SU-DHL-6 (cell line): ENCODE measurements around the gene COL4A2.

ENCODE experiments used
- H2AFZ ChIP-seq: fragments of 200-600 bp; sonication (generic); 2 replicates; pipeline ENCODE4 v1.6.1; 2014; ENCODE audit warnings: low read depth, mild to moderate bottlenecking, moderate library complexity, mixed read lengths, antibody characterized with exemption, low read length; ENCODE audit not compliant: severe bottlenecking
- H3F3A ChIP-seq: fragments of 200-600 bp; shearing (Covaris generic); 2 replicates; pipeline ENCODE4 v1.6.0; 2016; ENCODE audit warnings: antibody characterized with exemption, mild to moderate bottlenecking; ENCODE audit not compliant: insufficient read depth
- H3K27ac ChIP-seq: fragments of 200-600 bp; sonication (generic); 2 replicates; pipeline ENCODE4 v1.5.1; 2016; ENCODE audit warnings: low read depth, mild to moderate bottlenecking, low read length, moderate library complexity, mixed read lengths
- H3K27me3 ChIP-seq: fragments of 200-600 bp; sonication (generic), shearing (Covaris generic); 2 replicates; pipeline ENCODE4 v1.6.0; 2014; ENCODE audit warnings: mild to moderate bottlenecking, low read length
- H3K36me3 ChIP-seq: fragments of 200-600 bp; sonication (generic); 2 replicates; pipeline ENCODE4 v1.6.1; 2014; ENCODE audit warnings: mild to moderate bottlenecking, low read length, mixed read lengths
- H3K4me2 ChIP-seq: fragments of 300-600, 200-600 bp; shearing (Covaris generic), sonication (generic); 2 replicates; pipeline ENCODE4 v1.6.0; 2014; ENCODE audit warnings: low read length, low read depth, mild to moderate bottlenecking; ENCODE audit not compliant: poor library complexity, severe bottlenecking
- H3K4me3 ChIP-seq: fragments of 200-600 bp; sonication (generic); 2 replicates; pipeline ENCODE4 v1.5.1; 2014; ENCODE audit warnings: antibody characterized with exemption, low read length, mild to moderate bottlenecking, mixed read lengths; ENCODE audit not compliant: insufficient read depth, poor library complexity, severe bottlenecking
- H3K79me2 ChIP-seq: fragments of 200-600 bp; sonication (generic); 2 replicates; pipeline ENCODE4 v1.6.1; 2014; ENCODE audit warnings: mild to moderate bottlenecking, low read length, moderate library complexity; ENCODE audit not compliant: insufficient read depth
- H3K9ac ChIP-seq: fragments of 200-600 bp; sonication (generic); 2 replicates; pipeline ENCODE4 v1.7.0; 2014; ENCODE audit warnings: mild to moderate bottlenecking, low read length
- H3K9me2 ChIP-seq: fragments of 200-600 bp; sonication (generic); replicated peaks from 2 replicates; pipeline ENCODE4 v1.6.1; 2014; ENCODE audit warnings: low read length; ENCODE audit not compliant: insufficient read depth
- H3K9me3 ChIP-seq: fragments of 200-600 bp; sonication (generic); 2 replicates; pipeline ENCODE4 v1.6.1; 2014; ENCODE audit warnings: low read length, mixed read lengths; ENCODE audit not compliant: insufficient read depth
- H4K20me1 ChIP-seq: fragments of 200-600 bp; sonication (generic); 2 replicates; pipeline ENCODE4 v1.6.1; 2014; ENCODE audit warnings: low read depth, mild to moderate bottlenecking, antibody characterized with exemption, low read length, moderate library complexity, mixed read lengths
- CTCF ChIP-seq: fragments of 200-600 bp; sonication (generic); IDR thresholded peaks from one replicate; pipeline ENCODE4 v1.5.1; 2017; ENCODE audit warnings: antibody characterized with exemption, mild to moderate bottlenecking, low read length, moderate library complexity; ENCODE audit not compliant: insufficient read depth, poor library complexity, severe bottlenecking
- EZH2phosphoT487 ChIP-seq: fragments of 200-600 bp; sonication (generic), shearing (Covaris generic); conservative IDR thresholded peaks from 2 replicates; pipeline ENCODE4 v1.6.1; 2018; ENCODE audit warnings: mild to moderate bottlenecking, antibody characterized with exemption, low read length, moderate library complexity, mixed read lengths

COL4A2 gene

GRCh38 chr13:110512198-110512740 lies 205.2 kb downstream of the COL4A2 start:
- Histone ChIP-seq H3K4me2 (no peak overlapping the region), H3K79me2 (no peaks in the 10 kb centered on the region), H3K9me2 (no peaks in the 10 kb centered on the region), H3K9me3 (no peaks in the 10 kb centered on the region), H4K20me1 (no peaks in the 10 kb centered on the region), H3K36me3 (no peaks in the 10 kb centered on the region), H3K27me3 (no peaks in the 10 kb centered on the region), H2AFZ (no peak overlapping the region), H3K27ac (no peak overlapping the region), H3K9ac (no peak overlapping the region), H3K4me3 (no peak overlapping the region), H3F3A (no peaks in the 10 kb centered on the region)
- TF ChIP-seq CTCF, result no peak
- TF ChIP-seq EZH2phosphoT487, result no peak

GRCh38 chr13:110516500-110516899 lies 209.4 kb downstream of the COL4A2 start:
- Histone ChIP-seq H4K20me1 (no peaks in the 10 kb centered on the region), H3K27me3 (no peaks in the 10 kb centered on the region), H3K9me2 (no peaks in the 10 kb centered on the region), H3K9me3 (no peaks in the 10 kb centered on the region), H3K27ac (no peak overlapping the region), H3K4me2 (no peak overlapping the region), H3K36me3 (no peaks in the 10 kb centered on the region), H3K79me2 (no peaks in the 10 kb centered on the region), H3K4me3 (no peak overlapping the region), H3K9ac (no peak overlapping the region), H2AFZ (no peak overlapping the region), H3F3A (no peaks in the 10 kb centered on the region)
- TF ChIP-seq EZH2phosphoT487 (no peak), CTCF (no peak)

- H3K36me3 ChIP-seq, result no peaks in the 10 kb centered on the region
- H3K27ac ChIP-seq, result no peak overlapping the region
- H4K20me1 ChIP-seq, result no peaks in the 10 kb centered on the region
- no peak overlapping the region for H3K9ac ChIP-seq
- H2AFZ ChIP-seq, result no peak overlapping the region
- no peaks in the 10 kb centered on the region for H3K9me2 ChIP-seq
- no peaks in the 10 kb centered on the region for H3K9me3 ChIP-seq
- no peak for TF ChIP-seq CTCF
- no peak for TF ChIP-seq EZH2phosphoT487
- no peak overlapping the region for H3K4me2 ChIP-seq
- no peaks in the 10 kb centered on the region for H3F3A ChIP-seq
- H3K4me3 ChIP-seq, result no peak overlapping the region
- no peaks in the 10 kb centered on the region for H3K79me2 ChIP-seq
- H3K27me3 ChIP-seq, result no peaks in the 10 kb centered on the region
Measured at GRCh38 chr13:110517505-110518225, 210.6 kb downstream of the COL4A2 start.
